ENCODE data around the gene ZMYM5. TPM values are rescaled to one million over a fixed set of nuclear protein-coding genes. Genes with fewer than 3 reads are reported as not detected.
A peak's percentile ranks its signal among the peaks of the same experiment; 100 is the strongest.
"Not testable (repeated sequence)": the region's sequence is repeated elsewhere in the genome, so short reads cannot be mapped to it uniquely, and the experiment has no call there.

Gene ZMYM5
- total RNA-seq, 2 experiments from 2014 or later = 8.1 to 8.5 TPM

DNA sequence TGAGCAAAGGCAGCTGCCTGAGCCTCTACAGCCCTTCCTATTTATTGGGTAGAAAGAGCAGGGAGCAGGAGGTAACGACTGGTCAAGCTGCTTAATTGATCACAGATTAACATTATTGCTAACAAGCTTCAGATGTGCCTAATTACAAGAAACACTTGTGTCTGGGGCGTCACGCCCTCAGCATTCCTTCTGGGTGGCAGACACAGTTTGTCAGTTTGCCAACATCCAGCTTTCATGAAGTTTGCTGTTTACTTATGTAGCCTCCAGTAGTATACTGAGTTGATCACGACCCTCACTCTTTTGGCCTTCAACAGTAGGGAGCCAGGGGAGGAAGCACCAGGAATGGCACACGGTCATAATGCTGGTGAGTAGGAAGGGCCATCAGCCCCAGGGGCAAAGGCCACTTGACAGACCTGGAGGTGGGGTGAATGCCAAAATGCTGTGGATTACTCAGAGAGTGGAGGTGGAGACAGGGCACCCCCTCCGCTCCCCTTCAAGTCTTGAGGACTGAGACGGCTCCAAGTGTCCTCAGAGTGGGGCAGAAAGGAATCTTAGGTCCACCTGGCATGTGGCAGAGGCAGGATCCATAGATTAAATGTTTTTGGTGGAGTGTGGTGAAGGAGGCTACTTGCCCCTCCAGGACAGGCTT is 45.8 kb downstream of the ZMYM5 start:
- Mint-ChIP-seq H3K36me3 (ENCODE audit: low read depth) (peaks cover 19% of the 10 kb centered on the region), H3K27ac (no peak overlapping the region), H3K4me3 (no peak overlapping the region), H3K27me3 (ENCODE audit: low read depth) (no peaks in the 10 kb centered on the region), H3K4me1 (ENCODE audit: low read depth) (no peaks in the 10 kb centered on the region), H3K9me3 (no peaks in the 10 kb centered on the region)
- CTCF ChIA-PET = interaction anchor here (0.5 to 2.1 kb wide), 3 partner anchors 11 to 1659 kb away, joined by 3 to 10 read pairs (median 4); no protein-coding TSS in a partner anchor
- no peak for DNase-seq
- intact Hi-C loops (cut with micrococcal nuclease) = no loop called here

DNA sequence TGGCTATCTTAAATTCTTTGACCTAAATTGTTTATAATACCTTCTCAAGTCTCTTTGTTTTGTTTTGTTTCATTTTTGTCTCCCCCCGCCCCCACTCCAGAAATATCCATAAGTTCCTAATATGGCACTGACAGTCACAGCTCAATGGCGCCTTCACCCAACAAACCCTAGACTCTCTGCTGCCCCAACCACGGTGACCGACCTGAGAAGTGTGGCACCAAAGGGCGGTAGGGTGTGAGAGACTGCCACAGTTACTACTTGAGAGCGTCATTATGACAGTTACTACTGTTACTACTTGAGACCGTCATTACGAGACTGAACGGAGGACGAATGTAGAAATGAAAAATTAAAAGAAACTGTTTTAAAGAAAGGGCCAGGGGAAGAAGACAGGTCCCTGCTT is 46.3 kb downstream of the ZMYM5 start:
- no peak for DNase-seq
- Mint-ChIP-seq H3K9me3 (no peaks in the 10 kb centered on the region), H3K36me3 (ENCODE audit: low read depth) (peaks cover 18% of the 10 kb centered on the region), H3K4me1 (ENCODE audit: low read depth) (no peaks in the 10 kb centered on the region), H3K27ac (no peak overlapping the region), H3K27me3 (ENCODE audit: low read depth) (no peaks in the 10 kb centered on the region), H3K4me3 (no peak overlapping the region)
- intact Hi-C loops (cut with micrococcal nuclease) = no loop called here
- CTCF ChIA-PET = interaction anchor here (1.1 to 2.1 kb wide), 2 partner anchors 12 to 23 kb away, joined by 4 to 10 read pairs; no protein-coding TSS in a partner anchor

DNA sequence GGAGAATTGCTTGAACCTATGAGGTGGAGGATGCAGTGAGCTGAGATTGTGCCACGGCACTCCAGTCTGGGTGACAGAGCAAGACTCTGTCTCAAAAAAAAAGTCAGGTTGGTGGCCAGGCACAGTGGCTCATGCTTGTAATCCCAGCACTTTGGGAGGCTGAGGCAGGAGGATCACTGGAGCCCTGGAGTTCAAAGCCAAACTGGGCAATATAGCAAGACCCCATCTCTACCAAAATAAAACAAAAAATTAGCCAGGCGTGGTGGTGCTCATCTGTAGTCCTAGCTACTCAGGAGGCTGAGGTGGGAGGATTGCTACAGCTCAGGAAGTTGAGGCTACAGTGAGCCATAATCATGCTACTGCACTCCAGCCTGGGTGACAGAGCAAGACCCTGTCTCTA is 47.6 kb downstream of the ZMYM5 start:
- H3K27me3 Mint-ChIP-seq (ENCODE audit: low read depth); H3K9me3 Mint-ChIP-seq; intact Hi-C loops (cut with micrococcal nuclease); DNase-seq; H3K27ac Mint-ChIP-seq; H3K4me3 Mint-ChIP-seq; H3K4me1 Mint-ChIP-seq (ENCODE audit: low read depth): not testable (repeated sequence)
- CTCF ChIA-PET = interaction anchor here (0.7 kb wide), 1 partner anchor 300 kb away, joined by 3 read pairs; no protein-coding TSS in a partner anchor
- H3K36me3 Mint-ChIP-seq (ENCODE audit: low read depth) = peaks cover 16% of the 10 kb centered on the region

DNA sequence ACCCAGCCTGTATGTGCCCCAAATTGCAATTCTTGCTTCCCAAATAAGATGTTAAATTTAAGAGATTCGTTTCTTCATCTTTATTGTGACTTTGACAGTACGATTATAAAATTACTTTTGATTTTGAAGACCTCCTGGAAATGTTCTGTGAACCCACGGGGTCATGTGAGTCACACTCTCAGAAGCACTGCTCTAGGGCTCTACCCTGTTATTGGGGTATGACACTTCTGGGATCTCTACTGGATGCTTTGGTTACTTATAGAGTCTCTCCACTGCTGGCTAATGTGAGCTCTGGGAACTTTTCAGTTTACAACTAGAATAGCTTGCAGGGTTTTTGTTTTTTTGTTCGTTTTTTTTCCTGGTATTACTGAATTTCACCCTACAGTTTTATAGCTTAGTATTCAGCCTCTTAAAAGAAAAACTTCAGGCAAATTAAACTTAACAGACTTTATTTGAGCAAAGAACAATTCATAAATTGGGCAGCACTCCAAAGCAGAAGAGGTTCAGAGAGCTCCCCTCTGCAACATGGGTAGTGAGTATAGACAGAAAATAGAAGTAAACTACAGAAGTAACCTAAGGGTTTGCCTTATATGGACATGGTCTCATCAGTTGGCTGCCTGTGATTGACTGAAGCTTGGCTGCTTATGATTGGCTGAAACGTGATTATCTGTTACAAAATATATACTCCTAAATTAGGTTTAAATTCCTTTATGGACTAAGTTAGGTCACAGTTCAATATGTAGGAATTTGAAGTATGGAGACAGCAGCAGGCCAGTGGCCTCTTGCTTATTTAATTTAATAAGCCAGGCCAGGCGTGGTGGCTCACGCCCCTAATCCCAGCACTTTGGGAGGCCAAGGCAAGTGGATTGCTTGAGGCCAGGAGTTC is 52.2 kb downstream of the ZMYM5 start:
- no peak overlapping the region for H3K27ac Mint-ChIP-seq
- intact Hi-C loops (cut with micrococcal nuclease) = no loop called here
- H3K4me1 Mint-ChIP-seq (ENCODE audit: low read depth) = no peaks in the 10 kb centered on the region
- H3K4me3 Mint-ChIP-seq = no peak overlapping the region
- H3K36me3 Mint-ChIP-seq (ENCODE audit: low read depth) = no peaks in the 10 kb centered on the region
- H3K27me3 Mint-ChIP-seq (ENCODE audit: low read depth) = no peaks in the 10 kb centered on the region
- no peak for DNase-seq
- no peaks in the 10 kb centered on the region for H3K9me3 Mint-ChIP-seq
- CTCF ChIA-PET = no interaction called here

DNA sequence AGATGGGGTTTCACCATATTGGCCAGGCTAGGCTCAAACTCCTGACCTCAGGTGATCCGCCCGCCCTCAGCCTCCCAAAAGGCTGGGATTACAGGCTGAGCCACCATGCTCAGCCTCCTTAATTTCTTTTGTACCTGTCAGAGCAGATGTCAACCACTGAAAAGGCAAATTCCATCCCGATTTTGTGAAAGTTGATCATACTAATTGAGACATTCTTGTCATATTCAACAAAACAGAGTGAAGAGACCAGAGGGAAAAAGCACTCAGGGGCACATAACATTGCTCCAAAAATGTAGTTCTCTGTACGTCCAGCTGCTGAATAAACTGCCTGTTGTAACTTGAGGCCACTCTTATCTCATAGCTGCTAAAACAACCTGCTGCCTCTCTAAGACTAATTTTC is 53.3 kb downstream of the ZMYM5 start:
- Mint-ChIP-seq H3K27ac (no peak overlapping the region), H3K36me3 (ENCODE audit: low read depth) (no peaks in the 10 kb centered on the region), H3K27me3 (ENCODE audit: low read depth) (no peaks in the 10 kb centered on the region), H3K4me3 (no peak overlapping the region), H3K4me1 (ENCODE audit: low read depth) (no peaks in the 10 kb centered on the region), H3K9me3 (no peaks in the 10 kb centered on the region)
- no peak for DNase-seq
- intact Hi-C loops (cut with micrococcal nuclease) = no loop called here
- CTCF ChIA-PET = no interaction called here

DNA sequence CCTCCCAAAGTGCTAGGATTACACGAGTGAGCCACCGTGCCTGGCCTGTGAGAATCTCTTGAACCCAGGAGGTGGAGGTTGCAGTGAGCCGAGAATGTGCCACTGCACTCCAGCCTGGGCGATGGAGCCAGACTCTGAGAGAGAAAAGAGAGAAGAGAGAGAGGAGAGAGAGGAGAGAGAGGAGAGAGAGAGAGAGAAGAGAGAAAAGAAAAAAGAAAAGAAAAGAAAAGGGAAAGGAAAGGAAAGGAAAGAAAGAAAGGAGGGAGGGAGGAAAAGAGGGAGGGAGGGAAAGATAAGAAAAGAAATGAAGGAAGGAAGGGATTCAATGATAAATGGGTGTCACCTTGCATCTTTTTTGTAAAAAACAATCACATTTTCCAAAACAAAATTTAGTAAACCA is 57.7 kb downstream of the ZMYM5 start:
- CTCF ChIA-PET = no interaction called here
- Mint-ChIP-seq H3K27me3 (ENCODE audit: low read depth) (no peaks in the 10 kb centered on the region), H3K36me3 (ENCODE audit: low read depth) (no peaks in the 10 kb centered on the region), H3K4me3 (no peak overlapping the region), H3K4me1 (ENCODE audit: low read depth) (no peaks in the 10 kb centered on the region), H3K27ac (no peak overlapping the region), H3K9me3 (no peaks in the 10 kb centered on the region)
- intact Hi-C loops (cut with micrococcal nuclease) = no loop called here
- no peak for DNase-seq

DNA sequence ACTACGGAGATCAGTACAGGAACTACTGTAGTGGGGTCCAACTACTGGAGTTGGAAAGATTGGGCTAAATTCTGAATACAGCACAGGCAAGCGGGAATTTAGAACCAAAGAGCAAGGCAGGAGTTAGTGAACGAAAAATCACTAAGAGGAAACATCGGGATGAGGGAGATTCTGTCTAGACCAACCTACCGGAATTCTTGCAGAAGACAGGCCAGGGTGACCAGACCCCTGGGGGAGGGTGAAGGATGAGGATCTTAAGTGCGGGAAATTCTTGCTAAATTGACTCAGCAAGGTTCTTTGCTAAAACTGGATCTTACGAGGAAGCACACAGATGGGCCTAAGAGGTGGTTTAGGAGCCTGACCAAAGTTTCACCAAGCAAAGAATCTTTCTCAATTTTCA is 67.5 kb downstream of the ZMYM5 start:
- Mint-ChIP-seq H3K9me3 (peaks cover 1% of the 10 kb centered on the region), H3K27ac (no peak overlapping the region)
- CTCF ChIA-PET = no interaction called here

DNA sequence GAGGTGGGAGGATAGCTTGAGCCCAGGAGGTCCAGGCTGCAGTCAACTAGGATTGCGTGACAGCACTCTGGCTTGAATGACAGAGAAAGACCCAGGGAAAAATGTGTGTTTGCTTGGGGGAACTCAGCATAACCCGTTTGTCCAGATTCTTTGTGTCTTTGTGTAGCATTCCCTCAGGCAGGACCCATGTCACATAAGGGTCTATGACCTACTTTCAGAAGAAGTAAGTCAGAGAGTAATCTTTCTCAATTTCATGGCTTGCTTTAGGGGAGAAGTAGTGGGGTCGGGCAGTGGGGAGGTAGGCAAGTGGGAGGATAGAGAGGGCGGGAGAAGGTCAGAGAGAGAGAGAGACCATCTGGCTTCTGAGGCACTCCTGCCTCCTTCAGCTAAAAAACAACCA is 68.8 kb downstream of the ZMYM5 start:
- DNase-seq = no peak
- CTCF ChIA-PET = no interaction called here
- H3K9me3 Mint-ChIP-seq = no peaks in the 10 kb centered on the region
- peaks cover 3% of the 10 kb centered on the region for H3K36me3 Mint-ChIP-seq (ENCODE audit: low read depth)
- H3K27ac Mint-ChIP-seq = no peak overlapping the region
- no peaks in the 10 kb centered on the region for H3K4me1 Mint-ChIP-seq (ENCODE audit: low read depth)
- intact Hi-C loops (cut with micrococcal nuclease) = no loop called here
- H3K27me3 Mint-ChIP-seq (ENCODE audit: low read depth) = no peaks in the 10 kb centered on the region
- no peak overlapping the region for H3K4me3 Mint-ChIP-seq

More for the DNA sequence above, 67.5 kb downstream of the ZMYM5 start:
- intact Hi-C loops (cut with micrococcal nuclease) = no loop called here
- H3K4me3 Mint-ChIP-seq = no peak overlapping the region
- H3K27me3 Mint-ChIP-seq (ENCODE audit: low read depth) = no peaks in the 10 kb centered on the region
- H3K36me3 Mint-ChIP-seq (ENCODE audit: low read depth) = peaks cover 3% of the 10 kb centered on the region
- DNase-seq = no peak
- H3K4me1 Mint-ChIP-seq (ENCODE audit: low read depth) = no peaks in the 10 kb centered on the region

DNA sequence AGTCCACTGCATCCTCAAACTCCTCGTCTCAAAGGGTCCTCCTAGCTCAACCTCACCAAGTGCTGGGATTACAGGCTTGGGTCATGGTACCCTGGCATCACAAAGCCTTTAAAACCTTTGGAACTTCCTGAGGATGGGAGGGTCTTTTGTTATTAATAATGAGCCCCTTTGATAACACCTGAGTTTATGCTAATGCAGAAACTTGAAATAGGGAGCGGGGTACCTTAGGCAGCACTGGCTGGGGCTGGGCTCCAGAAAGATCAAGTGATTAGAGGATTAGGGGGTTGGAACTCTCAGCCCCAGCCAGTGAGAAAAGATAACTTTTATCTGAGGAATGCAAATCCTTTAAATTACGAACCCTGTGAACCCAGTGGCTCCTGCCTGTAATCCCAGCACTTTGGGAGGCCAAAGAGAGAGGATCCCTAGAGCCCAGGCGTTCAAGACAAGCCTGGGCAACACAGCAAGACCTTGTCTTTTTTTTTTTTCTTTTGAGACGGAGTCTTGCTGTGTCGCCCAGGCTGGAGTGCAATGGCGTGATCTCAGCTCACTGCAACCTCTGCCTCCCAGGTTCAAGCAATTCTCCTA is 71.4 kb downstream of the ZMYM5 start:
- Mint-ChIP-seq H3K27ac (no peak overlapping the region), H3K36me3 (ENCODE audit: low read depth) (no peaks in the 10 kb centered on the region), H3K4me3 (no peak overlapping the region), H3K9me3 (no peaks in the 10 kb centered on the region), H3K4me1 (ENCODE audit: low read depth) (no peaks in the 10 kb centered on the region), H3K27me3 (ENCODE audit: low read depth) (no peaks in the 10 kb centered on the region)
- no peak for DNase-seq
- intact Hi-C loops (cut with micrococcal nuclease) = no loop called here
- CTCF ChIA-PET = no interaction called here

DNA sequence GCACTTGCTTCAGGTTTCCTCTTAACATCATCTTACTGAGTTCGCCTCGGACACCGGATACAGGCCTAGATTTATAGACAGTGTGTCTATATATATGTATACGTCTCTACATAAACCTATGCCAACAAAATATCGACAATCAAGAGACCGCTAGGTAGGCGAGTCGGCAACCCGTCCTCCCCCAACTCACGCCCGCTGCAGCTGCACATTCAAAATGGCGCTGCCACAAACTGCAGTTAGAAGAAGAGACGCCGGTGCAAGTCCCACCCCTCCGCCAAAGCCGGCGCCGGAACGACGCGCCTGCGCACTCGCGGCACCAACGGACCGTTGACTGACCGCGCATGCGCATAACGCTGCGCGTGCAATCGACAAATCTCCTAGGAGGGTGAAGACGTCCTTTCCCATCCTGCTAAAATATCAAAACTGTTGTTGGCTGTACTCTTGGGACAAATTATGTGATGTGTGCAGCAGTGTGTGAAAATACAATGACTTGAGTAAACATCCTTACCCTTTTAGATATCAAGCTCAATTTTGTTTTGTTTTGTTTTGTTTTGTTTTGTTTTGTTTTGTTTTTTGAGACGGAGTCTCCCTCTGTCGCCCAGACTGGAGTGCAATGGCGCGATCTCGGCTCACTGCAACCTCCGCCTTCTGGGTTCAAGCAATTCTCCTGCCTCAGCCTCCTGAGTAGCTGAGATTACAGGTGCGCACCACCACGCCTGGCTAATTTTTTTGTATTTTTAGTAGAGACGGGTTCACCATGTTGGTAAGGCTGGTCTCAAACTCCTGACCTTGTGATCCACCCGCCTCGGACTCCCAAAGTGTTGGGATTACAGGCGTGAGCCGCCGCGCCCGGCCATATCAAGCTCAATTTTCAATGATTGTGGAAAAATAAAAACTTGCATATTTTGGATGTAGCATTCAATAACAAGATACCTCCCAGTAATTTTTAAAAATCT is 80.4 kb downstream of the ZMYM5 start, which contains the start of gene PSPC1:
Gene PSPC1 (minus strand): TSS at position 219 of the 956 bp plus-strand sequence. CDS start 188 bp downstream, at position 31.
- intact Hi-C loops (cut with micrococcal nuclease) = loop anchor here (1.0 to 2.0 kb wide), 4 partner anchors 80 to 378 kb away; partner anchors contain the start of genes GJA3, MPHOSPH8 and ZMYM5
- H3K27me3 Mint-ChIP-seq (ENCODE audit: low read depth); H3K9me3 Mint-ChIP-seq; H3K4me1 Mint-ChIP-seq (ENCODE audit: low read depth): not testable (repeated sequence)
- H3K27ac Mint-ChIP-seq = peak within 1 kb of the TSS; percentile 98
- peak within 1 kb of the TSS; percentile 96 for H3K4me3 Mint-ChIP-seq
- peaks cover 14% of the 10 kb centered on the region for H3K36me3 Mint-ChIP-seq (ENCODE audit: low read depth)
- CTCF ChIA-PET = interaction anchor here (1.0 kb wide), 1 partner anchor 177 kb away, joined by 4 read pairs; no protein-coding TSS in a partner anchor
- DNase-seq = peak; percentile 95

DNA sequence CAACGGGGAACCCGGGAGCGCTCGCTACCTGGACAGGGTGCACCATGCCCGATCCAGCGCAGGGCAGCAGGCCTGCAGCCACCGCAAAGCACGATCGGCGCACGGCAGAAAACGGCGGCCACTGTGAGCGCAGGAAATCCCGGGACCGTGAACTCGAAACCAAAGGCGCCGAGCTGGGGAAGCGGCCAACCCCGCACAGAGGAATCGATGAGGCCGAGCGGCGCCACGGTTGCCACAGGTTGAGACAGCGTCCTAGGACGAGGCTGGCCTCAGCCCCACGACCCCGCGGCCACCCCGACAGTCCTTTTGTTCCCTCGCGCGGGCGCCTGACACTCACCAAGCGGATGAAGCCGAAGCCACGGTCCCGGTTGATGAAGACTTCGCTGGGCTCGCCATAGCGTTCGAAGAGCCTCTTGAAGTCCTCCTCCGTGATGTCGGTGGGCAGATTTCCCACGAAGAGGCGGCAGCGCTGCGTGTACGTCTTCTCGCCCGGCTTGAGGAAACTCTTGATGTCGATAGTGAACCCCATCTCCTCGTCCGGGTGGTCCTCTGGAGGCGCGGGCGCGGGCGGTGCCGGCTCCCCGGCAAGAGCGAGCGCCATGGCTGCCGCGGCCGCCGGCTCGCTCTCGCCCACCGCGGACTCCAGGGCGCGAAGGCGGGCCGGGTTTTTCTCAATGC is 81.3 kb downstream of the ZMYM5 start:
- intact Hi-C loops (cut with micrococcal nuclease) = loop anchor here (1.0 to 2.0 kb wide), 3 partner anchors 81 to 379 kb away; partner anchors contain the start of genes GJA3 and ZMYM5
- H3K27me3 Mint-ChIP-seq (ENCODE audit: low read depth) = peaks cover 3% of the 10 kb centered on the region
- H3K4me3 Mint-ChIP-seq = peak overlapping the region; percentile 96
- CTCF ChIA-PET = no interaction called here
- peak overlapping the region; percentile 98 for H3K27ac Mint-ChIP-seq
- peak; percentile 74 for DNase-seq
- H3K36me3 Mint-ChIP-seq (ENCODE audit: low read depth) = peaks cover 14% of the 10 kb centered on the region
- H3K9me3 Mint-ChIP-seq = peaks cover 1% of the 10 kb centered on the region
- H3K4me1 Mint-ChIP-seq (ENCODE audit: low read depth) = peaks cover 7% of the 10 kb centered on the region
